GM21529 (cell line): ENCODE data around the gene RTCA.
A peak's percentile ranks its signal among the peaks of the same experiment; 100 is the strongest.
"Not testable (repeated sequence)": the region's sequence is repeated elsewhere in the genome, so short reads cannot be mapped to it uniquely, and the experiment has no call there.

Experiments
- ATAC-seq: cut with Tn5 transposase; IDR thresholded peaks from one replicate; pipeline ENCODE4 v1.9.1; 2021; ENCODE audit not compliant: unreplicated experiment

The RTCA gene

GRCh38 chr1:100265931-100266740 lies at the start of gene RTCA:
Gene RTCA, plus strand, starts transcription at chr1:100266216. Its CDS starts 160 bp downstream, at chr1:100266376.
- peak; percentile 97 for ATAC-seq

- ATAC-seq: no peak
These were observed 48.2 kb upstream of the RTCA start for GRCh38 chr1:100217834-100218233.

GRCh38 chr1:100219457-100219856 lies 46.6 kb upstream of the RTCA start:
- ATAC-seq: no peak

- ATAC-seq: no peak
These were observed 46.1 kb upstream of the RTCA start for GRCh38 chr1:100219883-100220282.

GRCh38 chr1:100222428-100222827 lies 43.6 kb upstream of the RTCA start:
- no peak for ATAC-seq

- ATAC-seq: no peak
These were observed 36.2 kb upstream of the RTCA start for GRCh38 chr1:100229681-100230443.

GRCh38 chr1:100230765-100231164 lies 35.3 kb upstream of the RTCA start:
- no peak for ATAC-seq

GRCh38 chr1:100231721-100232120 lies 34.3 kb upstream of the RTCA start:
- no peak for ATAC-seq

- no peak for ATAC-seq
These were observed 33.9 kb upstream of the RTCA start for GRCh38 chr1:100232156-100232555.

- ATAC-seq: not testable (repeated sequence)
These were observed 32.5 kb upstream of the RTCA start for GRCh38 chr1:100233566-100233965.

- no peak for ATAC-seq
These were observed 31.6 kb upstream of the RTCA start for GRCh38 chr1:100234432-100234831.

GRCh38 chr1:100237091-100237490 lies 28.9 kb upstream of the RTCA start:
- no peak for ATAC-seq

GRCh38 chr1:100239961-100240360 lies 26.1 kb upstream of the RTCA start:
- ATAC-seq: no peak

- ATAC-seq: no peak
These were observed 25.4 kb upstream of the RTCA start for GRCh38 chr1:100240631-100241030.

- ATAC-seq: no peak
These were observed 19.3 kb upstream of the RTCA start for GRCh38 chr1:100246738-100247137.

- ATAC-seq: no peak
These were observed 16.9 kb upstream of the RTCA start for GRCh38 chr1:100249155-100249536.

GRCh38 chr1:100249537-100250257 lies 16.3 kb upstream of the RTCA start, which contains the start of gene DBT:
Gene DBT, minus strand, starts transcription at chr1:100249834. Its CDS starts 14 bp downstream, at chr1:100249820.
- ATAC-seq: peak; percentile 100

GRCh38 chr1:100250264-100250663 lies 15.8 kb upstream of the RTCA start:
- no peak for ATAC-seq

- no peak for ATAC-seq
These were observed 15.2 kb upstream of the RTCA start for GRCh38 chr1:100250807-100251206.

GRCh38 chr1:100252901-100253300 lies 13.1 kb upstream of the RTCA start:
- ATAC-seq: no peak

GRCh38 chr1:100253552-100253951 lies 12.5 kb upstream of the RTCA start:
- ATAC-seq: no peak
